ENCODE data around the gene EXOSC3.

- no peak for TF ChIP-seq CTCF (IDR thresholded peaks at IDR 0.05)
- TF ChIP-seq EZH2 (IDR thresholded peaks at IDR 0.05; ENCODE audit: borderline replicate concordance, insufficient read depth, low read depth, low read length, poor library complexity, severe bottlenecking) = no peak
Observed at GRCh38 chr9:37745970-37746369, 38.9 kb downstream of the EXOSC3 start.

Data from B cell (primary cell).